ENCODE results near the gene PTPRM.

DNA sequence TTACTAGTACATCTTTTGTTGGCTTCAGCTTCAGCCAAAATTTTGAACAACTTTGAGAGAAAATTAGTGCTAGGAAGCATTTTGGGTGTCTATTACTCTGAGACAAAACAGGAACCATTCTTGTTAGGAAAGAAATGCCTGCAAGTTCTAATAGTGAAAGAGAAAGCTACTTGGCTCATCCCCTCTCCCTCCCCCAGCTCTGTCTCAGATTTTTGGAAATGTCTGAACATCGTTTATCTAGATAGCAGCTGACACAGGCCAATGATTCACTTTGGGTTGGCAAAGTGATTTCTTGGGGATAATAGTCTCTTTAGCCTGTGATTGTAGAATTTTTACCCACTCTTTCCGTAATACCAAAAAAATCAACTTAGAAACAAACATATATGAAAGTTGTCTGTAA lies 42.3 kb upstream of the PTPRM start:
- TF ChIP-seq, protein P1, sequence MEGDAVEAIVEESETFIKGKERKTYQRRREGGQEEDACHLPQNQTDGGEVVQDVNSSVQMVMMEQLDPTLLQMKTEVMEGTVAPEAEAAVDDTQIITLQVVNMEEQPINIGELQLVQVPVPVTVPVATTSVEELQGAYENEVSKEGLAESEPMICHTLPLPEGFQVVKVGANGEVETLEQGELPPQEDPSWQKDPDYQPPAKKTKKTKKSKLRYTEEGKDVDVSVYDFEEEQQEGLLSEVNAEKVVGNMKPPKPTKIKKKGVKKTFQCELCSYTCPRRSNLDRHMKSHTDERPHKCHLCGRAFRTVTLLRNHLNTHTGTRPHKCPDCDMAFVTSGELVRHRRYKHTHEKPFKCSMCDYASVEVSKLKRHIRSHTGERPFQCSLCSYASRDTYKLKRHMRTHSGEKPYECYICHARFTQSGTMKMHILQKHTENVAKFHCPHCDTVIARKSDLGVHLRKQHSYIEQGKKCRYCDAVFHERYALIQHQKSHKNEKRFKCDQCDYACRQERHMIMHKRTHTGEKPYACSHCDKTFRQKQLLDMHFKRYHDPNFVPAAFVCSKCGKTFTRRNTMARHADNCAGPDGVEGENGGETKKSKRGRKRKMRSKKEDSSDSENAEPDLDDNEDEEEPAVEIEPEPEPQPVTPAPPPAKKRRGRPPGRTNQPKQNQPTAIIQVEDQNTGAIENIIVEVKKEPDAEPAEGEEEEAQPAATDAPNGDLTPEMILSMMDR (conservative IDR thresholded peaks at IDR 0.05; ENCODE audit: low read length) = no peak
- no peak for TF ChIP-seq EZH2phosphoT487 (IDR thresholded peaks at IDR 0.05; ENCODE audit: borderline replicate concordance)

Data from Loucy (cell line).